Stimulated activated CD8-positive, alpha-beta memory T cell treated with anti-CD3 and anti-CD28 coated beads, Interleukin-4, amount 100 ng/mL, for 4 hours (primary cell): Measurements from ENCODE around the gene KRT86.
"Not testable (repeated sequence)": the region's sequence is repeated elsewhere in the genome, so short reads cannot be mapped to it uniquely, and the experiment has no call there.

Experiments
- DNase-seq, 2 donors: peaks; one replicate each; pipeline ENCODE4 v3.0.0-alpha.2; 2020; ENCODE audit warnings: low read depth in 2 of 2, low spot score in 1 of 2

Gene KRT86

GRCh38 chr12:52313461-52313860 lies 39.0 kb downstream of the KRT86 start:
- DNase-seq, result no peak

GRCh38 chr12:52313926-52314325 lies 39.5 kb downstream of the KRT86 start:
- DNase-seq, result no peak

- no peak for DNase-seq
These were observed 40.1 kb downstream of the KRT86 start for GRCh38 chr12:52314511-52314910.

GRCh38 chr12:52315721-52316120 lies 41.3 kb downstream of the KRT86 start:
- not testable (repeated sequence) for DNase-seq

- no peak for DNase-seq
These were observed 41.8 kb downstream of the KRT86 start for GRCh38 chr12:52316290-52316689.

- DNase-seq, result no peak
These were observed 42.3 kb downstream of the KRT86 start for GRCh38 chr12:52316701-52317100.

- no peak for DNase-seq
These were observed 43.1 kb downstream of the KRT86 start for GRCh38 chr12:52317468-52318052.

GRCh38 chr12:52318241-52318990 lies 44.0 kb downstream of the KRT86 start:
- no peak for DNase-seq

- no peak for DNase-seq
These were observed 44.7 kb downstream of the KRT86 start for GRCh38 chr12:52319097-52319496.

GRCh38 chr12:52320784-52321400 lies 46.4 kb downstream of the KRT86 start, which contains the start of gene KRT83:
TSS of gene KRT83 (minus strand) at chr12:52321398. CDS start at chr12:52321335, 63 bp downstream.
- no peak for DNase-seq

- DNase-seq, result no peak
These were observed 47.0 kb downstream of the KRT86 start for GRCh38 chr12:52321418-52321817.

- DNase-seq, result no peak
These were observed 47.6 kb downstream of the KRT86 start for GRCh38 chr12:52322069-52322468.

- DNase-seq, result no peak
These were observed 48.6 kb downstream of the KRT86 start for GRCh38 chr12:52323001-52323400.

- no peak for DNase-seq
These were observed 49.1 kb downstream of the KRT86 start for GRCh38 chr12:52323416-52324152.

GRCh38 chr12:52324153-52324444 lies 49.7 kb downstream of the KRT86 start:
- DNase-seq, result no peak

- peak; percentile 60 to 64 for DNase-seq
These were observed 52.8 kb downstream of the KRT86 start for GRCh38 chr12:52327052-52327829.

GRCh38 chr12:52327830-52328500 lies 53.5 kb downstream of the KRT86 start:
- no peak for DNase-seq

- no peak for DNase-seq
These were observed 56.6 kb downstream of the KRT86 start for GRCh38 chr12:52331039-52331438.

- DNase-seq, result no peak
These were observed 57.4 kb downstream of the KRT86 start for GRCh38 chr12:52331833-52332232.

GRCh38 chr12:52332381-52332780 lies 57.9 kb downstream of the KRT86 start:
- no peak for DNase-seq

- DNase-seq, result no peak
These were observed 58.9 kb downstream of the KRT86 start for GRCh38 chr12:52333321-52333720.
